ENCODE measurements around the gene PAK4. TPM values are rescaled to one million over a fixed set of nuclear protein-coding genes. Genes with fewer than 3 reads are reported as not detected.

Gene PAK4
- total RNA-seq, 1 donor from 2014 or later: 19.4 TPM

- DNase-seq (ENCODE audit: extremely low spot score in 2 of 2): no peak
- TF ChIP-seq POLR2AphosphoS5 (IDR thresholded peaks at IDR 0.05; ENCODE audit: insufficient read depth in 1 of 2, low read depth in 1 of 2) (no peak), CTCF (IDR thresholded peaks at IDR 0.05) (no peak), POLR2A (IDR thresholded peaks at IDR 0.05) (no peak)
- Histone ChIP-seq H3K27me3 (no peaks in the 10 kb centered on the region), H3K9me3 (no peaks in the 10 kb centered on the region), H3K27ac (no peak overlapping the region), H3K4me3 (no peak overlapping the region), H3K36me3 (no peaks in the 10 kb centered on the region), H3K4me1 (no peaks in the 10 kb centered on the region)
- intact Hi-C loops (cut with DNase I): no loop called here
Observed at GRCh38 chr19:39190768-39191167, 65.2 kb downstream of the PAK4 start.

DNA sequence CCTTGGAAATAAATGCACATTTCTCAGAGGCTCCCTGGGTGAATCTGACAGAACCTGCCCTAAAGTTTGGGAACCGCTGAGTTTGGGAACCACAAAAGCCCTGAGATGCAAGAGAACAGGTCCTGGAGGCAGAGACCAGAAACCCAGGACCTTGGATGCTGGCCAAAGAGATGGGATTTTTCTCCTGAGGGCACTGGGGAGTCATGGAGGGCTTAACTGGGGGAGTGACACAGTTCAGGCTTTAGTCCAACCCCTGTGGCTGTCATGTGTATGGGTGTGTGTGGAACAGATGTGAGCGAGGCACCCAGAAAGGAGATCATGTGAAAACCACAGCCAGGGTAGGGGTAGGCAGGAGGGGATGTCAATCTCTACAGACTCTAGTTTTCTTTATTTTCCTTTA, 67.3 kb downstream of the PAK4 start:
- Histone ChIP-seq H3K9me3 (no peaks in the 10 kb centered on the region), H3K4me3 (no peak overlapping the region), H3K4me1 (peaks cover 4% of the 10 kb centered on the region), H3K36me3 (no peaks in the 10 kb centered on the region), H3K27me3 (no peaks in the 10 kb centered on the region), H3K27ac (no peak overlapping the region)
- intact Hi-C loops (cut with DNase I): no loop called here
- no peak for TF ChIP-seq CTCF (IDR thresholded peaks at IDR 0.05)
- TF ChIP-seq POLR2A (IDR thresholded peaks at IDR 0.05): no peak
- no peak for TF ChIP-seq POLR2AphosphoS5 (IDR thresholded peaks at IDR 0.05; ENCODE audit: insufficient read depth in 1 of 2, low read depth in 1 of 2)
- DNase-seq (ENCODE audit: extremely low spot score in 2 of 2): no peak

GRCh38 chr19:39193803-39194202, 68.2 kb downstream of the PAK4 start:
- TF ChIP-seq CTCF (IDR thresholded peaks at IDR 0.05): no peak
- no peak for TF ChIP-seq POLR2AphosphoS5 (IDR thresholded peaks at IDR 0.05; ENCODE audit: insufficient read depth in 1 of 2, low read depth in 1 of 2)
- no peak for TF ChIP-seq POLR2A (IDR thresholded peaks at IDR 0.05)
- Histone ChIP-seq H3K27ac (no peak overlapping the region), H3K27me3 (no peaks in the 10 kb centered on the region), H3K4me1 (peaks cover 4% of the 10 kb centered on the region), H3K36me3 (no peaks in the 10 kb centered on the region), H3K9me3 (no peaks in the 10 kb centered on the region), H3K4me3 (no peak overlapping the region)
- DNase-seq (ENCODE audit: extremely low spot score in 2 of 2): no peak
- intact Hi-C loops (cut with DNase I): no loop called here

GRCh38 chr19:39194832-39195542, 69.4 kb downstream of the PAK4 start:
- DNase-seq (ENCODE audit: extremely low spot score in 2 of 2): no peak
- TF ChIP-seq POLR2A (IDR thresholded peaks at IDR 0.05) (no peak), CTCF (IDR thresholded peaks at IDR 0.05) (no peak), POLR2AphosphoS5 (IDR thresholded peaks at IDR 0.05; ENCODE audit: insufficient read depth in 1 of 2, low read depth in 1 of 2) (no peak)
- intact Hi-C loops (cut with DNase I): no loop called here
- Histone ChIP-seq H3K4me3 (no peak overlapping the region), H3K9me3 (no peaks in the 10 kb centered on the region), H3K27ac (no peak overlapping the region), H3K36me3 (no peaks in the 10 kb centered on the region), H3K27me3 (no peaks in the 10 kb centered on the region), H3K4me1 (peaks cover 4% of the 10 kb centered on the region)

DNA sequence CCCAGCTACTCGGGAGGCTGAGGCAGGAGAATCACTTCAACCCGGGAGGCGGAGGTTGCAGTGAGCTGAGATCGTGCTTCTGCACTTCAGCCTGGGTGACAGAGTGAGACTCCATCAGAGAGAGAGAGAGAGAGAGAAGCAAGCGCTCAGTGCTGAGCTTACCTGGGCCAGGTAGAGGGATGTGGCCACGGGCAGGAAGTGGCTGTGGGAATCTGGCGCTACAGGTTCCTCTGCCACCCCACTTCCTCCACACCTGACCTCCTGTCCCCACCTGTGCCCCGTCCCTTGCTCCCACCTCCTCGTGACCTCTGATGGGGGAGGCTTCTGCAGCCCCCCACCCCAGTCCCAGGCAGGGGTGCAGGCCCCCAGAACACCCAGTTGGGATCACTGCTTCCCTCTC, 70.2 kb downstream of the PAK4 start:
- H3K4me1 ChIP-seq: peaks cover 4% of the 10 kb centered on the region
- TF ChIP-seq POLR2A (IDR thresholded peaks at IDR 0.05): no peak
- no peak for TF ChIP-seq CTCF (IDR thresholded peaks at IDR 0.05)
- no peak for TF ChIP-seq POLR2AphosphoS5 (IDR thresholded peaks at IDR 0.05; ENCODE audit: insufficient read depth in 1 of 2, low read depth in 1 of 2)
- H3K9me3 ChIP-seq: no peaks in the 10 kb centered on the region
- DNase-seq (ENCODE audit: extremely low spot score in 2 of 2): no peak
- no peaks in the 10 kb centered on the region for H3K36me3 ChIP-seq
- H3K4me3 ChIP-seq: no peak overlapping the region
- no peaks in the 10 kb centered on the region for H3K27me3 ChIP-seq
- no peak overlapping the region for H3K27ac ChIP-seq
- intact Hi-C loops (cut with DNase I): no loop called here

Measured in vagina (tissue), 2 donors.